Naive thymus-derived CD4-positive, alpha-beta T cell (primary cell): ENCODE data around the gene HSD17B13. TPM values are rescaled to one million over a fixed set of nuclear protein-coding genes. Genes with fewer than 3 reads are reported as not detected.

Source experiments
- ATAC-seq: fragments of 150-1000 bp; cut with Tn5 transposase; 2 replicates; pipeline ENCODE4 v1.10.0; 2021; ENCODE audit warnings: mild to moderate bottlenecking, moderate library complexity
- CTCF ChIA-PET: fragments of 350-600 bp; sonication (Branson Sonifier 250); formaldehyde crosslinking; loops from one replicate; lab custom pipeline; 2021; ENCODE audit warnings: antibody characterized with exemption; lab: Charles Lee
- POLR2A ChIA-PET: fragments of 350-600 bp; sonication (Branson Sonifier 250); formaldehyde crosslinking; loops from one replicate; lab custom pipeline; 2021; ENCODE audit warnings: antibody characterized with exemption, inconsistent platforms; lab: Charles Lee
- DNase-seq, 9 donors: peaks; one replicate each; pipeline versions ENCODE4 v3.0.0 to v3.0.0-alpha.2; 2020 to 2022; ENCODE audit warnings: mixed read lengths in 1 of 9
- H3K27ac ChIP-seq: one replicate; pipeline ENCODE4 v1.7.0; 2013; ENCODE audit warnings: mild to moderate bottlenecking, low read depth, low read length, moderate library complexity
- H3K27me3 ChIP-seq, 2 donors: one replicate each; pipeline ENCODE4 v1.7.0; 2013; ENCODE audit warnings: low read length in 2 of 2, mild to moderate bottlenecking in 2 of 2, moderate library complexity in 2 of 2; ENCODE audit not compliant: control insufficient read depth in 2 of 2, insufficient read depth in 2 of 2
- H3K36me3 ChIP-seq, 3 experiments: 1 replicate in 2 of 3; 2 replicates in 1 of 3; pipeline ENCODE4 v1.7.0; 2013; ENCODE audit warnings: low read length in 3 of 3, mild to moderate bottlenecking in 3 of 3, moderate library complexity in 1 of 3; ENCODE audit not compliant: insufficient read depth in 3 of 3, control insufficient read depth in 2 of 3
- H3K4me1 ChIP-seq, 2 donors: one replicate each; pipeline ENCODE4 v1.7.0; 2013; ENCODE audit warnings: low read length in 2 of 2, mild to moderate bottlenecking in 2 of 2, moderate library complexity in 1 of 2; ENCODE audit not compliant: control insufficient read depth in 2 of 2, insufficient read depth in 2 of 2
- H3K4me3 ChIP-seq: 2 replicates; pipeline ENCODE4 v1.7.0; 2013; ENCODE audit warnings: mild to moderate bottlenecking, low read length
- H3K9me3 ChIP-seq, 3 experiments: 1 replicate in 2 of 3; 2 replicates in 1 of 3; pipeline ENCODE4 v1.7.0; 2013; ENCODE audit warnings: low read length in 3 of 3; ENCODE audit not compliant: control insufficient read depth in 2 of 3
- H3K27ac Mint-ChIP-seq, 9 donors: one replicate each; pipeline ENCODE4 v1.8.0; 2020 to 2022; ENCODE audit warnings: mixed read lengths in 9 of 9, mild to moderate bottlenecking in 8 of 9, moderate library complexity in 5 of 9, inconsistent platforms in 2 of 9
- H3K27me3 Mint-ChIP-seq, 5 donors: one replicate each; pipeline ENCODE4 v1.8.0; 2021 to 2022; ENCODE audit warnings: mixed read lengths in 5 of 5, mild to moderate bottlenecking in 1 of 5
- H3K36me3 Mint-ChIP-seq, 5 donors: one replicate each; pipeline ENCODE4 v1.8.0; 2020 to 2022; ENCODE audit warnings: mixed read lengths in 5 of 5, mild to moderate bottlenecking in 3 of 5, inconsistent platforms in 1 of 5
- H3K4me1 Mint-ChIP-seq, 7 donors: one replicate each; pipeline ENCODE4 v1.8.0; 2020 to 2022; ENCODE audit warnings: mixed read lengths in 7 of 7, mild to moderate bottlenecking in 3 of 7, inconsistent platforms in 1 of 7
- H3K4me3 Mint-ChIP-seq, 10 donors: one replicate each; pipeline ENCODE4 v1.8.0; 2020 to 2022; ENCODE audit warnings: mild to moderate bottlenecking in 10 of 10, mixed read lengths in 10 of 10, moderate library complexity in 6 of 10, inconsistent platforms in 2 of 10
- H3K9me3 Mint-ChIP-seq, 11 donors: one replicate each; pipeline ENCODE4 v1.8.0; 2020 to 2022; ENCODE audit warnings: mixed read lengths in 11 of 11, mild to moderate bottlenecking in 4 of 11, inconsistent platforms in 1 of 11, moderate library complexity in 1 of 11
- intact Hi-C, 2 donors: fragments of 100-400 bp; cut with micrococcal nuclease; formaldehyde crosslinking; loops; one replicate each; pipeline ENCODE4 v1.15.1; 2023
- polyA plus RNA-seq, 2 donors: library from polyadenylated mRNA; unstranded; fragments of 300-500 nt; fragmentation: Illumina TruSeq; gene quantifications; one replicate each; pipeline ENCODE4 v1.2.3, GENCODE V29; 2021
- total RNA-seq, 6 experiments: library from RNA in 5 of 6; stranded (reverse) in 5 of 6; gene quantifications; 1 replicate in 5 of 6; 2 replicates in 1 of 6; pipeline ENCODE4 v1.2.3 and lab custom pipeline; 2021 to 2026

Gene HSD17B13
- total and polyA plus RNA-seq, 7 experiments from 2014 or later, result 0.09 to 0.89 (median 0.36) TPM; not detected in 1

GRCh38 chr4:87359258-87359657, 36.6 kb upstream of the HSD17B13 start:
- ChIA-PET POLR2A (no interaction called here), CTCF (interaction anchor here (1.0 kb wide), 1 partner anchor 16 kb away, joined by 4 read pairs; no protein-coding TSS in a partner anchor)
- no peaks in the 10 kb centered on the region for H3K4me1 ChIP-seq
- Mint-ChIP-seq H3K4me1 (peaks cover 0 to 3% (median 0%) of the 10 kb centered on the region in 7 donors), H3K4me3 (no peak overlapping the region), H3K27ac (no peak overlapping the region), H3K27me3 (no peaks in the 10 kb centered on the region), H3K36me3 (peaks cover under 1 to 40% (median 14%) of the 10 kb centered on the region in 5 donors), H3K9me3 (no peaks in the 10 kb centered on the region)
- H3K27me3 ChIP-seq, result no peaks in the 10 kb centered on the region
- intact Hi-C loops, result loop anchor here in 1 of 2 donors (5.0 kb wide), 1 partner anchor 108 kb away; no protein-coding TSS in a partner anchor
- H3K27ac ChIP-seq, result no peak overlapping the region
- no peak overlapping the region for H3K4me3 ChIP-seq
- DNase-seq (no peak), ATAC-seq (no peak)
- H3K36me3 ChIP-seq, result peaks cover 0 to 33% (median 0%) of the 10 kb centered on the region in 3 experiments
- H3K9me3 ChIP-seq, result no peaks in the 10 kb centered on the region

- no peak for ATAC-seq
- no peaks in the 10 kb centered on the region for H3K27me3 Mint-ChIP-seq
- H3K27ac Mint-ChIP-seq, result peak overlapping the region in 3 of 9 donors; percentile 30 to 79 (median 76)
- H3K27ac ChIP-seq, result no peak overlapping the region
- H3K36me3 ChIP-seq, result peaks cover 0 to 26% (median 0%) of the 10 kb centered on the region in 3 experiments
- peaks cover 6 to 35% (median 14%) of the 10 kb centered on the region in 5 donors for H3K36me3 Mint-ChIP-seq
- H3K9me3 Mint-ChIP-seq, result peaks cover 0 to 4% (median 0%) of the 10 kb centered on the region in 11 donors
- CTCF ChIA-PET, result interaction anchor here (0.6 kb wide), 1 partner anchor 850 kb away, joined by 3 read pairs; no protein-coding TSS in a partner anchor
- POLR2A ChIA-PET, result interaction anchor here (0.9 to 1.0 kb wide), 2 partner anchors 19 to 34 kb away, joined by 3 read pairs; no protein-coding TSS in a partner anchor
- intact Hi-C loops, result loop anchor here in 1 of 2 donors (5.0 kb wide), 1 partner anchor 110 kb away; no protein-coding TSS in a partner anchor
- no peaks in the 10 kb centered on the region for H3K27me3 ChIP-seq
- no peaks in the 10 kb centered on the region for H3K4me1 ChIP-seq
- no peaks in the 10 kb centered on the region for H3K9me3 ChIP-seq
- H3K4me1 Mint-ChIP-seq, result peaks cover 0 to 6% (median 0%) of the 10 kb centered on the region in 7 donors
- H3K4me3 Mint-ChIP-seq, result no peak overlapping the region
- H3K4me3 ChIP-seq, result no peak overlapping the region
- DNase-seq, result no peak
Observed at GRCh38 chr4:87356832-87357526, 34.3 kb upstream of the HSD17B13 start.

- POLR2A ChIA-PET, result no interaction called here
- no peak for ATAC-seq
- Mint-ChIP-seq H3K4me1 (peaks cover 0 to 6% (median 0%) of the 10 kb centered on the region in 7 donors), H3K4me3 (no peak overlapping the region), H3K9me3 (peaks cover 0 to 4% (median 0%) of the 10 kb centered on the region in 11 donors), H3K36me3 (peaks cover 5 to 27% (median 8%) of the 10 kb centered on the region in 5 donors), H3K27ac (no peak overlapping the region), H3K27me3 (no peaks in the 10 kb centered on the region)
- H3K36me3 ChIP-seq, result peaks cover 0 to 22% (median 0%) of the 10 kb centered on the region in 3 experiments
- CTCF ChIA-PET, result interaction anchor here (0.6 to 0.9 kb wide), 3 partner anchors 36 to 632 kb away, joined by 3 to 4 read pairs (median 4); partner anchors contain the start of gene HSD17B11
- DNase-seq, result no peak
- H3K27ac ChIP-seq, result no peak overlapping the region
- no peaks in the 10 kb centered on the region for H3K9me3 ChIP-seq
- H3K27me3 ChIP-seq, result no peaks in the 10 kb centered on the region
- H3K4me1 ChIP-seq, result no peaks in the 10 kb centered on the region
- no peak overlapping the region for H3K4me3 ChIP-seq
- intact Hi-C loops, result loop anchor here (5.0 kb wide), 1 partner anchor 113 kb away; no protein-coding TSS in a partner anchor
Observed at GRCh38 chr4:87354168-87355102, 31.8 kb upstream of the HSD17B13 start.

GRCh38 chr4:87353592-87353991, 30.9 kb upstream of the HSD17B13 start:
- intact Hi-C loops, result loop anchor here in 1 of 2 donors (5.0 kb wide), 1 partner anchor 114 kb away; no protein-coding TSS in a partner anchor
- Mint-ChIP-seq H3K9me3 (peaks cover 0 to 4% (median 0%) of the 10 kb centered on the region in 11 donors), H3K4me1 (peaks cover 0 to 6% (median 0%) of the 10 kb centered on the region in 7 donors), H3K27me3 (no peaks in the 10 kb centered on the region), H3K36me3 (peaks cover 5 to 23% (median 8%) of the 10 kb centered on the region in 5 donors), H3K4me3 (no peak overlapping the region), H3K27ac (no peak overlapping the region)
- H3K27me3 ChIP-seq, result no peaks in the 10 kb centered on the region
- no peaks in the 10 kb centered on the region for H3K9me3 ChIP-seq
- ChIA-PET POLR2A (no interaction called here), CTCF (interaction anchor here (0.6 to 0.9 kb wide), 2 partner anchors 113 to 633 kb away, joined by 4 read pairs; no protein-coding TSS in a partner anchor)
- no peak overlapping the region for H3K4me3 ChIP-seq
- ATAC-seq (peak; percentile 64), DNase-seq (peak in 6 of 9 donors; percentile 5 to 41 (median 21))
- H3K36me3 ChIP-seq, result peaks cover 0 to 18% (median 0%) of the 10 kb centered on the region in 3 experiments
- H3K27ac ChIP-seq, result no peak overlapping the region
- no peaks in the 10 kb centered on the region for H3K4me1 ChIP-seq

GRCh38 chr4:87345139-87345538, 22.5 kb upstream of the HSD17B13 start:
- Mint-ChIP-seq H3K4me3 (no peak overlapping the region), H3K27ac (no peak overlapping the region), H3K4me1 (peaks cover 0 to 5% (median 0%) of the 10 kb centered on the region in 7 donors), H3K36me3 (peaks cover 0 to 49% (median 45%) of the 10 kb centered on the region in 5 donors), H3K27me3 (no peaks in the 10 kb centered on the region), H3K9me3 (peaks cover 0 to 21% (median 11%) of the 10 kb centered on the region in 11 donors)
- H3K4me1 ChIP-seq, result no peaks in the 10 kb centered on the region
- intact Hi-C loops, result no loop called here
- no peak overlapping the region for H3K27ac ChIP-seq
- H3K9me3 ChIP-seq, result no peaks in the 10 kb centered on the region
- DNase-seq (no peak), ATAC-seq (no peak)
- ChIA-PET CTCF (interaction anchor here (0.6 to 0.7 kb wide), 2 partner anchors 19 to 127 kb away, joined by 3 to 5 read pairs; no protein-coding TSS in a partner anchor), POLR2A (no interaction called here)
- no peaks in the 10 kb centered on the region for H3K27me3 ChIP-seq
- H3K36me3 ChIP-seq, result peaks cover 0 to 23% (median 12%) of the 10 kb centered on the region in 3 experiments
- H3K4me3 ChIP-seq, result no peak overlapping the region

GRCh38 chr4:87342872-87343271, 20.2 kb upstream of the HSD17B13 start:
- Mint-ChIP-seq H3K4me1 (peaks cover 0 to 5% (median 0%) of the 10 kb centered on the region in 7 donors), H3K27ac (no peak overlapping the region), H3K36me3 (peaks cover 11 to 72% (median 65%) of the 10 kb centered on the region in 5 donors), H3K4me3 (no peak overlapping the region), H3K9me3 (peaks cover 0 to 33% (median 11%) of the 10 kb centered on the region in 11 donors), H3K27me3 (no peaks in the 10 kb centered on the region)
- no peak for DNase-seq
- ATAC-seq, result no peak
- peaks cover 3 to 45% (median 12%) of the 10 kb centered on the region in 3 experiments for H3K36me3 ChIP-seq
- intact Hi-C loops, result no loop called here
- ChIA-PET POLR2A (no interaction called here), CTCF (no interaction called here)
- H3K27me3 ChIP-seq, result no peaks in the 10 kb centered on the region
- no peaks in the 10 kb centered on the region for H3K4me1 ChIP-seq
- H3K4me3 ChIP-seq, result no peak overlapping the region
- no peak overlapping the region for H3K27ac ChIP-seq
- no peaks in the 10 kb centered on the region for H3K9me3 ChIP-seq
